Central memory CD4-positive, alpha-beta T cell (primary cell): ENCODE results near the gene BTN3A1.
A peak's percentile ranks its signal among the peaks of the same experiment; 100 is the strongest.
"Not testable (repeated sequence)": the region's sequence is repeated elsewhere in the genome, so short reads cannot be mapped to it uniquely, and the experiment has no call there.

Experiments used
- DNase-seq: peaks from one replicate; pipeline ENCODE4 v3.0.0; 2022

Gene BTN3A1

DNA sequence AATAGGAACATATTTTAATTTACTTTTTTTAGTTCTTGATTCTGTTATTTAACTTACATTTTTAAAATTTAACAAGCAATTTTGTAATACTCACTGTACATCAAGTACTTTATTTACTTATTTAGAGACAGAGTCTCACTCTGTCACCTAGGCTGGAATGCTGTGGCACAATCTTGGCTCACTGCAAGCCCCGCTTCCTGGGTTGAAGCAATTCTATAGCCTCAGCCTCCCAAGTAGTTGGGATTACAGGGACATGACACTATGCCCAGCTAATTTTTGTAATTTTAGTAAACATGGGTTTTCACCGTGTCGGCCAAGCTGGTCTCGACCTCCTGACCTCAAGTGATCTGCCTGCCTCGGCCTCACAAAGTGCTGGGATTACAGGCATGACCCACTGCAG lies 45.2 kb downstream of the BTN3A1 start:
- no peak for DNase-seq

DNA sequence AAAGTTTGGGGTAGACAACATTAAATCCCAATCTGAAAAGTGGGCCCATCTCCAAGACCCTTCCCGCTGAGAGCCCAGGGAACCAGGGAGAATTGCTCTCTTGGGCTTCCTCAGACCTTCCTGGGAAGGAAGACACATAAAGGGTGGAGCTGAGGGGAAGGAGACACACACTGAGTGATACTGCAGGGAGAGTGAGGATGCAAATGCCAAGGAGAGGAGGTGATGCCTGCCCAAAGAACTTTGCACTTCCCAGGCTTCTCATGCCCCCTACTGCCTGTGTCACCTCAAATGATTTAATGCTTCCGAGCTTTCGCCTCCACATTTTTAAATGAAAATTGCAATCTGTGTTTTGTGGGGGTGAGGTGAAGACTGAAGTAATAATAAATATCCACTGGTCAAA lies 48.2 kb downstream of the BTN3A1 start:
- DNase-seq = no peak

- no peak for DNase-seq
Measured at GRCh38 chr6:26452631-26453235, 50.7 kb downstream of the BTN3A1 start.

GRCh38 chr6:26454631-26455030 lies 52.6 kb downstream of the BTN3A1 start:
- no peak for DNase-seq

DNA sequence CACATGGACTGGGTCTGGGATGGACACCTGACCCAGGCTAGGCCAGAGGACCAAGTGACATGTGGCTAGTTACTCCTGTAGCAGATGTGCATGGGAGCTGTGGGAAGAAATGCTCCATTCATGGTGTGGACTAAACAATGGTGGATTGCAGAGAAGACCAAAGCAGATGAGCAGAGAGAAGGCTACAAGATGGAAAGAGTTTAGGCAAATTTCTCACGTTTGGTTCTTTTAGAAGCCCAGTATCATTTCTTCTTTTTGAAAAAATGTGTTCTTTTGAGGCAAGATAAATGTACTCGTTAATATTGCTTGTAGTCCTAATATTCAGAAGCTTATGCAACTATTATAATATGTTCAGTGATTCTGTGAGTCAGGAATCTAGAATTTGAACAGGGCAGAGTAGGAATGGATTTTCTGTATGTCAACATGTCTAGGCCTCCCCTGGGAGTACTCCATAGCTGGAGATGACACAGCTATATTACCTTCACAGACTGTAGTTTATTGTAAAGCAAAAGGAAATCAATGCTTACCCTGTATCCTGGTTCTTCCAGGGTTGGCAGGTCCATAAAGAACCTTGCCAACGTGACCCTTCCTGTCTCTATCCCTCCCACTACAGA lies 53.4 kb downstream of the BTN3A1 start:
- DNase-seq = no peak

DNA sequence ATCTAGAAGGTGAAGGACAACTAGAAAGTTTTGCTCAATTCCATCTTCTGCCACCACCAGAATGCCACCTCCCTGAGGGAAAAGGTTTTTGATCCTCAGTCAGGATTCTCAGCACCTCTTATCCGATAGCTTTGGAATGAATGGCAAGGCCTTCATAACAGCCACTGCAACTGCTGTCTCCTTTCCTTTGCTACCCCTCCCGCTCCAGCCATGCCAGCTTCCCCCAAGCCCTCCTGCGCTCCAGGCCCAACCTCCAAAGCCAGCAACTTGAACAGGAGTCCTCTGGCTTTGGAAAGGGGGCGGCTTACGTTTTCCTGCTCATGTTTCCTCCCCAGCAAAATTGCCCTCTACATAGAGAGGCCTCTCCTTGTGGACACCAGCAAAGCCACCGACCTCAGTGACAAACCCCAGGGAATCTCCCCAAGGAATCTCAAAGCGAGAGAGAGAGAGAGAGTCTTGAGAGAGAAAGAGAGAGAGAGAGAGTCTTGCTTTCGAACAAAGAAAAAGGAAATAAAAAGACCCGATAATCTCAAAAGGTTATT lies 55.3 kb downstream of the BTN3A1 start:
- no peak for DNase-seq

DNA sequence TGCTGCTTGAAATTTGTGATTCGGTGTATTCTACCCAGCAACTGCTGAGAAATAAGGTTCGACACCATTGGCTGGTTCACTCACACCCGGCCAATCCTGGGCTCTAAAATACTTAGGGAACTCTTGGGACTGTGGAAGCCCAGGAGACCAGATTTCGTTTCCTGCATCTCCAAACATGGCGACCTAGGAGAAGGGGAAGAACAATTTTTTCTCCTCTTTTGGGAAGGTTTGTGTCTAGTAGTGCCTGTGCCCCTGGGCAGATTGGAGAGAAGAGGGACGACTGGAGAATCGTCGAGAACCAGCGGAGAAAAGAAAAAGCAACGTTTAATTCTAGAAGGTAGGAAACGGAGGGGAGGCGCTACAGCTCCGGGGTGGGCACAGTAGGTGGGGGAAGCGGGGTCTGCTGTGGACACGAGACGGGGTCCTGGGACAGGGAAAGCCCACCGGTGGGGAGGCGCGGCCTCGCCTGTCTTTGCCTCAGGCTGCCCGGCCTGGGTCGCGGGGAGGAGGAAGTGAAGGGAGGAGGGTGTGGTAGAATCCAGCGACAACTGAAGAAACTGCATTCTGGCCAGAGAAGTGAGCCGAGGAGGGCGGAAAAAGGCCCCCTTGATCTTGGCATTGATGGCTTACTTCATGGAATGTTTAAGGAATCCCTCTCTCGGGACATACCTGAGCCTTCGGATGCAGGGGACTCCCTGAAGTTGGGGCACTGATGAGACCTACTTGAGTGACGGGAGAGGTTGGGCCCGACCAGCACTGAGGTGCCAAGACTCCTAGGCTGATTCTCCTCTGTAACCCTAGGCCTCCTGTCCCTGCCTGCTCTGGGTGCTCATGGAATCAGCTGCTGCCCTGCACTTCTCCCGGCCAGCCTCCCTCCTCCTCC lies 56.0 kb downstream of the BTN3A1 start, which contains the start of gene BTN2A1:
Gene BTN2A1, plus strand, starts transcription at position 150 of the 883 bp plus-strand sequence. Its CDS starts 682 bp downstream, at position 832.
- peak; percentile 79 for DNase-seq

- DNase-seq = no peak
Measured at GRCh38 chr6:26459023-26459810, 57.1 kb downstream of the BTN3A1 start.

GRCh38 chr6:26461353-26461752 lies 59.3 kb downstream of the BTN3A1 start:
- not testable (repeated sequence) for DNase-seq

DNA sequence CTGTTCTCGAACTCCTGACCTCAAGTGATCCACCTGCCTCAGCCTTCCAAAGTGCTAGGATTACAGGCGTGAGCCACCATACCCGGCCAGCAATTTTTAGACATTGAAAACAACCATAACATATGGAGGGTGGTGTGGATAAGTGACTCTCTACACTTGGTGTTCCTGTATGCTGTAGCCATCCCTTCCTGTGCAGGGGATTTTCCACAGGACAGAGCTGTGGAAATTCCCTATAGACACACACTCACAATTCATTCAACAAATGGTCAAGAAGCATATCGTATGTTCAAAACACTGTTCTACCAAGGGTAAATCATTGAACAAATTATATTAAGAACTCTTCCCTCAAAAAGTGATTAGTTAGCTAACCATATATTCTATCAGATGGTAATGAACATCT lies 61.9 kb downstream of the BTN3A1 start:
- no peak for DNase-seq

DNA sequence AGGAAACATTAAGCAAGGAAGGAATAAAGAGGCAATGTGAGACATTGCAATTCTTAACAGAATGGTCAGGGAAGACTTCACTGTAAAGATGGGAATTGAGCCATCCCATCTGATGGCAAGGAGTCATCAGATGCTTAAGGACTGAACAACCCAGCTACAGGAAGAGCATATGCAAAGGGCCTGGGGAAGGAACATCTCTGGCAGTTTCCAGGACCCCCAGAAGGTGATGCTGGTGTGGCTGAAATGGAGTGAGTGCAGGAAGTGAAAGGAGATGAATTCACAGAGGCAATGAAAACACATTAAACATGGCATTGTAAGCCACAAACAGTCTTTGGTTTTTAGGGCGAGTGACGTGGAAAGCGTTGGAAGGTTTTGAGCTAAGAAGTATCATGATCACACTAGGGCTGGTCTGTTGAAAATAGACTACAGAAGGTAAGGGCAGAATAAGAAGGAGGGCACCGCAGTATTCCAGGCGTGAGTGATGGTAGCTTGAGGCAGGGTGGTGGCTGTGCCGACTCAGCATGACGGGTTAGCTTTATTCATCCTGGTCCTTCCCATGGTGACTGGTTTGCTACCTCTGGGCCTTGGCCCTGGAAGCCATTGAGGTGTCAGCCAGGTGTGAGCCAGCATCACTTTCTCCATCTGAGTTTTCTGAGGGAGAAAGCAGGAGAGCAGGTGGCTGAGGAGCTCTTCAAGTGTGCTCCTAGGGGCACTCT lies 62.5 kb downstream of the BTN3A1 start:
- no peak for DNase-seq
